Esophagus squamous epithelium (tissue), 5 donors: ENCODE data around the gene DIS3L2. TPM values are rescaled to one million over a fixed set of nuclear protein-coding genes. Genes with fewer than 3 reads are reported as not detected.

Experiments
- DNase-seq: peaks from one replicate; lab custom pipeline; 2025; lab: John Stamatoyannopoulos, UW
- H3K27ac ChIP-seq, 4 donors: fragments of 200-600 bp; sonication (generic); one replicate each; pipeline ENCODE4 v1.5.1; 2016 to 2019; ENCODE audit warnings: mild to moderate bottlenecking in 1 of 4
- H3K27me3 ChIP-seq, 4 donors: fragments of 200-600 bp; sonication (generic); 1 replicate in 3 of 4; 2 replicates in 1 of 4; pipeline versions ENCODE4 v1.5.1 to v1.6.0; 2017 to 2021; ENCODE audit warnings: antibody characterized with exemption in 1 of 4
- H3K36me3 ChIP-seq, 3 donors: fragments of 200-600 bp; sonication (generic); one replicate each; pipeline ENCODE4 v1.5.1; 2016 to 2019
- H3K4me1 ChIP-seq, 3 donors: fragments of 200-600 bp; sonication (generic); one replicate each; pipeline ENCODE4 v1.5.1; 2017 to 2019
- H3K4me3 ChIP-seq, 4 donors: fragments of 200-600 bp; sonication (generic); 1 replicate in 3 of 4; 2 replicates in 1 of 4; pipeline ENCODE4 v1.5.1; 2016 to 2019; ENCODE audit warnings: mild to moderate bottlenecking in 2 of 4, moderate library complexity in 1 of 4
- H3K9me3 ChIP-seq, 3 donors: fragments of 200-600 bp; sonication (generic); one replicate each; pipeline ENCODE4 v1.5.1; 2016 to 2019
- CTCF ChIP-seq, 6 experiments: fragments of 450-650 bp in 4 of 6; fragments of 200-600 bp in 2 of 6; sonication (generic) in 2 of 6; IDR thresholded peaks; one replicate each; pipeline ENCODE4 v1.5.1; 2016 to 2019; ENCODE audit warnings: antibody characterized with exemption in 6 of 6, mild to moderate bottlenecking in 4 of 6, moderate library complexity in 4 of 6
- POLR2A ChIP-seq, 4 donors: fragments of 450-650 bp; IDR thresholded peaks; one replicate each; pipeline ENCODE4 v1.6.1; 2017; ENCODE audit warnings: antibody characterized with exemption in 4 of 4, mild to moderate bottlenecking in 4 of 4, moderate library complexity in 3 of 4
- WGBS, 2 donors: methylation state at CpG; one replicate each; pipeline ENCODE4 v1.1.5; 2018; 5-methylcytosine and 5-hydroxymethylcytosine counted together
- intact Hi-C: fragments of 100-400 bp; cut with DNase I; formaldehyde crosslinking; loops from one replicate; pipeline ENCODE4 v1.15.0; 2022
- total RNA-seq, 4 donors: library from RNA; depleted of rRNA; stranded (reverse); fragments of >200 nt; gene quantifications; one replicate each; pipeline ENCODE4 v1.1.0, GENCODE V29; 2016
- donor health status: DM: yes; HTN: yes; CAD: no.

The DIS3L2 gene
- total RNA-seq, 4 donors from 2014 or later: 14.5 to 42.8 (median 32.4) TPM

- no peak for DNase-seq
- Histone ChIP-seq H3K9me3 (no peaks in the 10 kb centered on the region), H3K27ac (no peak overlapping the region), H3K4me1 (peaks cover 0 to 7% (median 0%) of the 10 kb centered on the region in 3 donors), H3K36me3 (peaks cover 0 to 21% (median 0%) of the 10 kb centered on the region in 3 donors), H3K27me3 (no peaks in the 10 kb centered on the region), H3K4me3 (no peak overlapping the region)
- intact Hi-C loops: no loop called here
- TF ChIP-seq POLR2A (IDR thresholded peaks at IDR 0.05): no peak
- WGBS, 2 donors: 89 to 91% methylated on average over 6 of the region's 6 CpGs
Measured at GRCh38 chr2:232218778-232219495, 257.4 kb downstream of the DIS3L2 start.

DNA sequence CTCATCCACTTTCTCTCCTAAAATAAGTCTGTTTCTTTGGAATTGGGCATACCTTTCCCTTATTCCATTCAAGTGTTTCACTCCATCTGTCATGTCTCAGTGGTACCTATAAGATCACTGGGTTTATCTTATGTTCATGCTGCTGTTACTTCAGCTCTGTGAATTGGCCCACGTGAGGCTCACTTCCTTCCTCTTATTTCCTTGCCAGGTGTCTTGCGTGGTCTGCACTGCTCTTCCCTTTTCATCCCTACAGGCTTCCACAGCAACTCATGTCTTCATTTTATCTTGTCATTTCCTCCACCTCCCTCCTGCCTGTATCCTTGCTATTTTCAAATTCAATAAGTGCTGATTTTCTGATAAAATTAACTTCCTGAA lies 258.0 kb downstream of the DIS3L2 start:
- H3K27me3 ChIP-seq: no peaks in the 10 kb centered on the region
- H3K36me3 ChIP-seq: peaks cover 0 to 21% (median 0%) of the 10 kb centered on the region in 3 donors
- H3K4me3 ChIP-seq: no peak overlapping the region
- no peak overlapping the region for H3K27ac ChIP-seq
- WGBS, 2 donors: 56 to 62% methylated on average over 2 of the region's 2 CpGs
- no peak for TF ChIP-seq CTCF (IDR thresholded peaks at IDR 0.05)
- no peak for TF ChIP-seq POLR2A (IDR thresholded peaks at IDR 0.05)
- no peak for DNase-seq
- intact Hi-C loops: no loop called here
- no peaks in the 10 kb centered on the region for H3K9me3 ChIP-seq
- H3K4me1 ChIP-seq: peaks cover 0 to 7% (median 0%) of the 10 kb centered on the region in 3 donors

- Histone ChIP-seq H3K4me1 (peaks cover 0 to 7% (median 0%) of the 10 kb centered on the region in 3 donors), H3K27ac (no peak overlapping the region), H3K27me3 (no peaks in the 10 kb centered on the region), H3K4me3 (no peak overlapping the region), H3K9me3 (no peaks in the 10 kb centered on the region), H3K36me3 (peaks cover 0 to 21% (median 0%) of the 10 kb centered on the region in 3 donors)
- DNase-seq: no peak
- TF ChIP-seq CTCF (IDR thresholded peaks at IDR 0.05) (no peak), POLR2A (IDR thresholded peaks at IDR 0.05) (no peak)
- WGBS, 2 donors: 93 to 96% methylated on average over 5 of the region's 5 CpGs
- intact Hi-C loops: no loop called here
Measured at GRCh38 chr2:232219932-232220331, 258.4 kb downstream of the DIS3L2 start.

DNA sequence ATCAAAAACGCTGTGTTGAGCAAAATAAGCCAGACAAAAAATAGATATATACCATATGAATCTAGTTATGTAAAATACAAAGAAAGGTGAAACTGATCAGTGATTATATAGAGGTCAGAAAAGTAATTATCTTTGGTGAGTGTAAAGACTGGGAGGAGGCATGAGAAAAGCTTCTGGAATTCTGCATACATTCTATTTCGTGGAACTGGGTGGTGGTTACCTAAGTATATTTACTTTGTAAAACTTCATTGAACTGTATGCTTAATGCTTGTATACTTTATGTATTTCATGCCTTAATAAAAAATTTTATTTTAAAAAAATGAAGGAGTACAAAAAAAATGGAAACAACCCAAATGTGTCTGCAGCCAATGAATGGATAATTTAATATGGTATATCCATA lies 263.9 kb downstream of the DIS3L2 start:
- no peak for DNase-seq
- intact Hi-C loops: no loop called here
- Histone ChIP-seq H3K4me3 (no peak overlapping the region), H3K4me1 (peaks cover 4 to 21% (median 5%) of the 10 kb centered on the region in 3 donors), H3K27me3 (no peaks in the 10 kb centered on the region), H3K27ac (no peak overlapping the region), H3K9me3 (no peaks in the 10 kb centered on the region), H3K36me3 (no peaks in the 10 kb centered on the region)
- WGBS, 2 donors: 40 to 59% methylated on average over 2 of the region's 2 CpGs
- TF ChIP-seq POLR2A (IDR thresholded peaks at IDR 0.05) (no peak), CTCF (IDR thresholded peaks at IDR 0.05) (no peak)

DNA sequence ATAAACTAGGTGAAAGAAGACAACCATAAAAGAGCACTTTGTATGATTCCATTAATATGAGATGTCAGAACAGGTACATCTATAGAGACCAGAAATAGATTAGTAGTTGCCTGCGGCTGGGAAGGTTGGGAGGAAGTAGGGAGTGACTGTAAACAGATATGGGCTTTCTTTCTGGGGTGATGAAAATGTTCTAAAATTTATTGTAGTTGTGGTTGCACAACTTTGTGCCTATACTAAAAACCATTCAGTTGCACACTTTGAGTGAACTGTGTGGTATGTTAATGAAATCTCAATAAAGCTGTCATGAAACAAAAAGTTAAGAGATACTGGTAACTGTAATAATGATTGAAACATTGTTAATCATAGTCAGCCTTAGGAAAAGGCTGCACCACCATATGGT lies 264.4 kb downstream of the DIS3L2 start:
- Histone ChIP-seq H3K27ac (no peak overlapping the region), H3K36me3 (no peaks in the 10 kb centered on the region)

More for the DNA sequence above, 264.4 kb downstream of the DIS3L2 start:
- peaks cover 4 to 21% (median 5%) of the 10 kb centered on the region in 3 donors for H3K4me1 ChIP-seq
- no peaks in the 10 kb centered on the region for H3K9me3 ChIP-seq
- H3K27me3 ChIP-seq: no peaks in the 10 kb centered on the region
- DNase-seq: no peak
- H3K4me3 ChIP-seq: no peak overlapping the region
- TF ChIP-seq CTCF (IDR thresholded peaks at IDR 0.05) (no peak), POLR2A (IDR thresholded peaks at IDR 0.05) (no peak)
- 76 to 95% methylated on average over 1 of the region's 1 CpG for WGBS, 2 donors
- intact Hi-C loops: no loop called here
